Body of pancreas (tissue), 4 donors: ENCODE results near the gene ACE.

ENCODE experiments used
- CTCF ChIP-seq, 7 experiments: fragments of 450-650 bp in 4 of 7; fragments of 200-600 bp in 3 of 7; sonication (generic) in 3 of 7; IDR thresholded peaks; one replicate each; pipeline ENCODE4 v1.5.1; 2016 to 2019; ENCODE audit warnings: antibody characterized with exemption in 7 of 7
- POLR2A ChIP-seq, 3 donors: fragments of 450-650 bp; IDR thresholded peaks; one replicate each; pipeline ENCODE4 v1.6.1; 2016; ENCODE audit warnings: antibody characterized with exemption in 3 of 3, mild to moderate bottlenecking in 2 of 3

DNA sequence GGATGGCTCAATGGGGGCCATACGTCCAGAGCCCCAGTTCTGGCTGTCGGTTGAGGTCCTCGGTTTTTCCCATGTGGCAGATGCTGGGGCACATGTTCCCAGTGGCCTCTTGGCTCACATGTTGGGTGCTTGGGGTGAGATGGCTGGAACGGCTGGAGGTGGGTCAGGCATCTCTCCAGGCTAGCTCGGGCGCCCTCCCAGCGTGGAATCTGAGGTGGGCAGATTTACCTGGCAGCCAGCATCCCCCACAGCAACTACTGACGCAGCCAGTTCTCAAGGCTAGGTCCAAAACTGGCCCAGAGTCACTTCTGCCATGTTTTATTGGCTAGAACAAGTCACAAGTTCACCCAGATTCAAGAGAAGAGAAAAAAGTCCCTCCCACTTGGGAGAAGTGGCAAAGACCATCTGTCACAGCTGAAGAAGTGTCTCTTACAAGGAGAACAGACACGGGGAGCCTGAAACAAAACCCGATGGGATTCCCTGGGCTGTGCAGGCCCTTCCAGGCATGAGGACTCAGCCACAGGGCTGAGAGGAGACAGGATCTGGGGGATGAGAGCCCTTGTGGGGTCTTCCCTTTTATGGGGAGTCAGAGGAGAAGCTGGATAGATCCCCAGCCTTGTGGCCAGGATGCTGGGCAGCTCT is 15.2 kb downstream of the ACE start:
- TF ChIP-seq CTCF (IDR thresholded peaks at IDR 0.05) (no peak), POLR2A (IDR thresholded peaks at IDR 0.05) (no peak)
